ENCODE data around the gene ARHGEF2.

Gene ARHGEF2

DNA sequence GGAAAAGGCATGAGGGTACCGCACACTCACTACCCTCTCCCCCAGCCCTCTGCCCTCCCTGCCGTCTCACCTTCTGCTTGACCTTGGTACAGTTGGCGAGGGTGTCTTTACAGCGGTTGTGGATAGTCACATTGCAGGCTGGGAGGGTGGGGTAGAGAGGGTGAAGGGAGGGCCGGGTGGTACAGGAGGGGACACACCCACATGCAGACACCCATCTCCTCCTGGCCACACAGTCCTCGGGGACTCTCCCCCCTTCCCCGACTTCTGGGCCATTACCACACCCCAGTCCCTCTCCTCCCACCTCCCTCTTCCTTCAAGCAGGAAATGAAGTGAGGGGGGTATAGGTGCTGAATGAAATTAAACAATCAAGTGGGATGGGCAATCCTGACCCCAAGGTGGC, 11.6 kb downstream of the ARHGEF2 start:
- TF ChIP-seq, protein P1, sequence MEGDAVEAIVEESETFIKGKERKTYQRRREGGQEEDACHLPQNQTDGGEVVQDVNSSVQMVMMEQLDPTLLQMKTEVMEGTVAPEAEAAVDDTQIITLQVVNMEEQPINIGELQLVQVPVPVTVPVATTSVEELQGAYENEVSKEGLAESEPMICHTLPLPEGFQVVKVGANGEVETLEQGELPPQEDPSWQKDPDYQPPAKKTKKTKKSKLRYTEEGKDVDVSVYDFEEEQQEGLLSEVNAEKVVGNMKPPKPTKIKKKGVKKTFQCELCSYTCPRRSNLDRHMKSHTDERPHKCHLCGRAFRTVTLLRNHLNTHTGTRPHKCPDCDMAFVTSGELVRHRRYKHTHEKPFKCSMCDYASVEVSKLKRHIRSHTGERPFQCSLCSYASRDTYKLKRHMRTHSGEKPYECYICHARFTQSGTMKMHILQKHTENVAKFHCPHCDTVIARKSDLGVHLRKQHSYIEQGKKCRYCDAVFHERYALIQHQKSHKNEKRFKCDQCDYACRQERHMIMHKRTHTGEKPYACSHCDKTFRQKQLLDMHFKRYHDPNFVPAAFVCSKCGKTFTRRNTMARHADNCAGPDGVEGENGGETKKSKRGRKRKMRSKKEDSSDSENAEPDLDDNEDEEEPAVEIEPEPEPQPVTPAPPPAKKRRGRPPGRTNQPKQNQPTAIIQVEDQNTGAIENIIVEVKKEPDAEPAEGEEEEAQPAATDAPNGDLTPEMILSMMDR (conservative IDR thresholded peaks at IDR 0.05), result no peak
- H3K27ac ChIP-seq, result no peak overlapping the region

DNA sequence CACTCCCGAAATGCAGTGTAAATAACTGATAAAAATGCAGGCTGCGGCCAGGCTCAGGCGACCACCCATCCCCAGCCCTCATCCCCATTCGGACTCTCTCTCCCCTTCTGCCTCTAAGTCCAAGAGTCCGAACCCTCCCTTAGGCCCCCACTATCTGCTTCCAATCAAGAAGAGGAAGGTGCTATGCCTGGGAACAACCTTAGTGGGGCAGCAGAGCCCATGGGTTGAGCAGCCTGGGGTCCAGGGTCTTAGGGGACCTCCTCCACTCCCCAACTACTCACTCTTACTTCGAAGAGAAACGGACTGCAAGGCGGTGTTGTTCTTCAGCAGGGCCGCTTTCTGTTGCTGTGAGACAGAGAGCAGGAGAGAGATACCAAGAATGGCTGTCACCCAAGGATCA, 12.2 kb downstream of the ARHGEF2 start:
- TF ChIP-seq, protein P1 (conservative IDR thresholded peaks at IDR 0.05), result no peak
- no peak overlapping the region for H3K27ac ChIP-seq

GRCh38 chr1:155964193-155964592, 14.2 kb downstream of the ARHGEF2 start:
- TF ChIP-seq, protein P1 (conservative IDR thresholded peaks at IDR 0.05), result no peak
- no peak overlapping the region for H3K27ac ChIP-seq

- no peak overlapping the region for H3K27ac ChIP-seq
- TF ChIP-seq, protein P1 (conservative IDR thresholded peaks at IDR 0.05), result no peak
Measured at GRCh38 chr1:155962599-155963211, 15.6 kb downstream of the ARHGEF2 start.

GRCh38 chr1:155961937-155962336, 16.4 kb downstream of the ARHGEF2 start:
- no peak overlapping the region for H3K27ac ChIP-seq

DNA sequence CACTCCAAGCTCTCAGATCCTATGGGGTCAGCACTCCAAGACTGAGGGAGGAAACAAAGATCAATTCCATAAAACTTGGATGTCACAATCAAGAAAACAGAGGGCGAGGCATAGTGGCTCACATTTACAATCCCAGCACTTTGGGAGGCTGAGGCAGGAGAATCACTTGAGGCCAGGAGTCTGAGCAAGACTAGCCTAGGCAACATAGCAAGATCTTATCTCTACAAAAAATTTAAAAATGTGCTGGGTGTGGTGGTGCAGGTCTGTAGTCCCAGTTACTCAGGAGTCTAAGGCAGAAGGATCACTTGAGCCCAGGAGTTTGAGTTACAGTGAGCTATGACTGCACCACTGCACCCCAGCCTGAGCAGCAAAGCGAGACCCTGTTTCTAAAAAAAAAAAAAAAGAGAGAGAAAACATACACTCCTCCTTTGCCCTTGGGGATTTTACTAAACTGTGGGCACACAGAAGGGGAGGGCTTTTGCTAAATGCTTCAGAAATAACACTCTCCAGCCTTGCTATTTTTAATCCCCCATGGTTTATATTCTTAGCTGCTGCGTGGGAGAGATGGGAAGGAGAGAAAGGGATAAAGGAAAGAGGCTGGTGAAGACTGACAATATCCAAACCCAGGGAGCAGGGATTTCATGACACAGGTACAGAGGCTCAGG, 18.1 kb downstream of the ARHGEF2 start:
- H3K27ac ChIP-seq, result no peak overlapping the region
- TF ChIP-seq, protein P1 (conservative IDR thresholded peaks at IDR 0.05), result no peak

More at GRCh38 chr1:155961937-155962336, 16.4 kb downstream of the ARHGEF2 start:
- TF ChIP-seq, protein P1 (conservative IDR thresholded peaks at IDR 0.05), result no peak

GRCh38 chr1:155957411-155957915, 20.9 kb downstream of the ARHGEF2 start:
- H3K27ac ChIP-seq, result no peak overlapping the region
- TF ChIP-seq, protein P1 (conservative IDR thresholded peaks at IDR 0.05), result no peak
